HG03064 (cell line): Measurements from ENCODE around the gene SLC22A4.
A peak's percentile ranks its signal among the peaks of the same experiment; 100 is the strongest.

Experiments used
- ATAC-seq: cut with Tn5 transposase; IDR thresholded peaks from one replicate; pipeline ENCODE4 v1.9.1; 2021; ENCODE audit warnings: low read depth; ENCODE audit not compliant: unreplicated experiment

SLC22A4 gene

GRCh38 chr5:132272311-132273210 lies 21.6 kb upstream of the SLC22A4 start:
- no peak for ATAC-seq

GRCh38 chr5:132273631-132274030 lies 20.6 kb upstream of the SLC22A4 start:
- ATAC-seq = no peak

- ATAC-seq = no peak
Measured at GRCh38 chr5:132274050-132274792, 20.0 kb upstream of the SLC22A4 start.

- ATAC-seq = no peak
Measured at GRCh38 chr5:132275367-132276220, 18.6 kb upstream of the SLC22A4 start.

GRCh38 chr5:132277256-132277655 lies 16.9 kb upstream of the SLC22A4 start:
- ATAC-seq = no peak

GRCh38 chr5:132277971-132278853 lies 16.0 kb upstream of the SLC22A4 start:
- ATAC-seq = no peak

GRCh38 chr5:132279801-132280200 lies 14.4 kb upstream of the SLC22A4 start:
- no peak for ATAC-seq

- no peak for ATAC-seq
Measured at GRCh38 chr5:132280371-132281240, 13.6 kb upstream of the SLC22A4 start.

GRCh38 chr5:132281856-132282614 lies 12.2 kb upstream of the SLC22A4 start:
- no peak for ATAC-seq

GRCh38 chr5:132283423-132284043 lies 10.7 kb upstream of the SLC22A4 start:
- ATAC-seq = no peak

GRCh38 chr5:132289097-132289496 lies 5.1 kb upstream of the SLC22A4 start:
- ATAC-seq = no peak

- ATAC-seq = no peak
Measured at GRCh38 chr5:132291026-132291425, 3.2 kb upstream of the SLC22A4 start.

GRCh38 chr5:132293066-132293991 lies 865 bp upstream of the SLC22A4 start:
- ATAC-seq = peak; percentile 38

- peak; percentile 3 for ATAC-seq
Measured at GRCh38 chr5:132294728-132295504, 722 bp downstream of the SLC22A4 start.

- ATAC-seq = no peak
Measured at GRCh38 chr5:132295505-132296411, 1.6 kb downstream of the SLC22A4 start.
